ENCODE measurements around the gene FIGN.

FIGN gene

GRCh38 chr2:163667064-163667887 is 68.5 kb downstream of the FIGN start:
- DNase-seq (ENCODE audit: extremely low read depth in 1 of 2, low read depth in 1 of 2) = no peak

- DNase-seq (ENCODE audit: extremely low read depth in 1 of 2, low read depth in 1 of 2) = no peak
Measured at GRCh38 chr2:163665817-163666216, 70.0 kb downstream of the FIGN start.

- no peak for DNase-seq (ENCODE audit: extremely low read depth in 1 of 2, low read depth in 1 of 2)
Measured at GRCh38 chr2:163665051-163665450, 70.8 kb downstream of the FIGN start.

- DNase-seq (ENCODE audit: extremely low read depth in 1 of 2, low read depth in 1 of 2) = no peak
Measured at GRCh38 chr2:163664610-163665009, 71.2 kb downstream of the FIGN start.

- no peak for DNase-seq (ENCODE audit: extremely low read depth in 1 of 2, low read depth in 1 of 2)
Measured at GRCh38 chr2:163662141-163662780, 73.5 kb downstream of the FIGN start.

- no peak for DNase-seq (ENCODE audit: extremely low read depth in 1 of 2, low read depth in 1 of 2)
Measured at GRCh38 chr2:163659224-163659623, 76.6 kb downstream of the FIGN start.

GRCh38 chr2:163658556-163658955 is 77.3 kb downstream of the FIGN start:
- DNase-seq (ENCODE audit: extremely low read depth in 1 of 2, low read depth in 1 of 2) = no peak

GRCh38 chr2:163657281-163657656 is 78.5 kb downstream of the FIGN start:
- no peak for DNase-seq (ENCODE audit: extremely low read depth in 1 of 2, low read depth in 1 of 2)

GRCh38 chr2:163656622-163657280 is 79.1 kb downstream of the FIGN start:
- DNase-seq (ENCODE audit: extremely low read depth in 1 of 2, low read depth in 1 of 2) = no peak

GRCh38 chr2:163655667-163656066 is 80.1 kb downstream of the FIGN start:
- DNase-seq (ENCODE audit: extremely low read depth in 1 of 2, low read depth in 1 of 2) = no peak

GRCh38 chr2:163652751-163653150 is 83.1 kb downstream of the FIGN start:
- DNase-seq (ENCODE audit: extremely low read depth in 1 of 2, low read depth in 1 of 2) = no peak

- DNase-seq (ENCODE audit: extremely low read depth in 1 of 2, low read depth in 1 of 2) = no peak
Measured at GRCh38 chr2:163649080-163649479, 86.7 kb downstream of the FIGN start.

GRCh38 chr2:163647300-163647699 is 88.5 kb downstream of the FIGN start:
- no peak for DNase-seq (ENCODE audit: extremely low read depth in 1 of 2, low read depth in 1 of 2)

- no peak for DNase-seq (ENCODE audit: extremely low read depth in 1 of 2, low read depth in 1 of 2)
Measured at GRCh38 chr2:163646687-163647086, 89.1 kb downstream of the FIGN start.

GRCh38 chr2:163644238-163644637 is 91.6 kb downstream of the FIGN start:
- no peak for DNase-seq (ENCODE audit: extremely low read depth in 1 of 2, low read depth in 1 of 2)

GRCh38 chr2:163641986-163642385 is 93.8 kb downstream of the FIGN start:
- no peak for DNase-seq (ENCODE audit: extremely low read depth in 1 of 2, low read depth in 1 of 2)

GRCh38 chr2:163640542-163641193 is 95.1 kb downstream of the FIGN start:
- no peak for DNase-seq (ENCODE audit: extremely low read depth in 1 of 2, low read depth in 1 of 2)

GRCh38 chr2:163637871-163638270 is 97.9 kb downstream of the FIGN start:
- no peak for DNase-seq (ENCODE audit: extremely low read depth in 1 of 2, low read depth in 1 of 2)

- DNase-seq (ENCODE audit: extremely low read depth in 1 of 2, low read depth in 1 of 2) = no peak
Measured at GRCh38 chr2:163633291-163633690, 102.5 kb downstream of the FIGN start.

- DNase-seq (ENCODE audit: extremely low read depth in 1 of 2, low read depth in 1 of 2) = no peak
Measured at GRCh38 chr2:163630836-163631235, 105.0 kb downstream of the FIGN start.

- DNase-seq (ENCODE audit: extremely low read depth in 1 of 2, low read depth in 1 of 2) = no peak
Measured at GRCh38 chr2:163626639-163627109, 109.1 kb downstream of the FIGN start.

Measured in stimulated activated CD8-positive, alpha-beta memory T cell treated with anti-CD3 and anti-CD28 coated beads, Interleukin-7, amount 100 ng/mL, for 48 hours (primary cell).